HFF-Myc (cell line): ENCODE results near the gene RNF213.

Source experiments
- DNase-seq: peaks from one replicate; pipeline ENCODE4 v3.0.0-alpha.2; 2011; ENCODE audit warnings: low read depth; ENCODE audit errors: extremely low read depth
- H3K4me3 ChIP-seq: replicated peaks from 2 replicates; pipeline ENCODE4 v1.5.1; 2011; ENCODE audit warnings: low read depth, mild to moderate bottlenecking, control low read depth, low read length
- CTCF ChIP-seq: IDR thresholded peaks from 2 replicates; pipeline ENCODE4 v1.5.1; 2012; ENCODE audit warnings: mild to moderate bottlenecking, low read depth, low read length, control low read depth; ENCODE audit errors: missing control alignments

Gene RNF213

GRCh38 chr17:80424261-80424660, 163.6 kb downstream of the RNF213 start:
- no peak overlapping the region for H3K4me3 ChIP-seq
- TF ChIP-seq CTCF, result no peak
- DNase-seq, result no peak

GRCh38 chr17:80424878-80425765, 164.5 kb downstream of the RNF213 start:
- no peak overlapping the region for H3K4me3 ChIP-seq
- no peak for DNase-seq
- TF ChIP-seq CTCF, result no peak

DNA sequence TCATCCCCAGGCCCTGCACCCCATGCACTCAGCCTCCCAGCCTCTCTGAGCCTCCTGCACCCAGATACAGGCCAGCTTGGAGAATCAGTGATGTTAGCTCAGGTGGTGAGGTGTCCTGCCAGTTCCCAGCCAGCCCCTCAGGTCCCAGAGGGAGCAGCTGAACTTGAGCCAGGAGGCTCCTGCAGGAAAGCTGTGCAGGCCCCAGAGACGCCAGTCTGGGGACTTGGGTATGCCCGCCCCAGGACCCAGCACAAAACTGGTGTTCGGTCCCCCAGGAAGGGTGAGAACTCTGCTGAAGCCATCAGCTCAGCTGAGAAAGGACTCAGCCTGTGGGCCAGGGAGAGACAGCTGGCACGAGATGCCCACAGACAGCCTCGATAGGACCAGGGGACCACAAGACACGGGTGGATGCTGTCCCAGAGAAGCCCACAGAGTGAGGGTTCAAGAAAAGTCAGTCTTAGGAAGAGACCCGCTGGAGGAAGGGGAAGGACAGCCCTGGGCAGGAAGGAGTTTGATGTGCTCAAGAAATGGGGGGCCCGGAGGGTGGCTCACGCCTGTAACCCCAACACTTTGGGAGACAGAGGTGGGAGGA, 165.3 kb downstream of the RNF213 start:
- no peak for DNase-seq
- no peak overlapping the region for H3K4me3 ChIP-seq
- no peak for TF ChIP-seq CTCF

- H3K4me3 ChIP-seq, result no peak overlapping the region
- TF ChIP-seq CTCF, result peak; percentile 95
- no peak for DNase-seq
These were observed 166.1 kb downstream of the RNF213 start for GRCh38 chr17:80426671-80427326.

- no peak overlapping the region for H3K4me3 ChIP-seq
- no peak for DNase-seq
- TF ChIP-seq CTCF, result no peak
These were observed 167.0 kb downstream of the RNF213 start for GRCh38 chr17:80427366-80428282.

GRCh38 chr17:80428363-80428762, 167.7 kb downstream of the RNF213 start:
- H3K4me3 ChIP-seq, result no peak overlapping the region
- TF ChIP-seq CTCF, result no peak
- DNase-seq, result no peak
